ENCODE results near the gene KIAA1755.

DNA sequence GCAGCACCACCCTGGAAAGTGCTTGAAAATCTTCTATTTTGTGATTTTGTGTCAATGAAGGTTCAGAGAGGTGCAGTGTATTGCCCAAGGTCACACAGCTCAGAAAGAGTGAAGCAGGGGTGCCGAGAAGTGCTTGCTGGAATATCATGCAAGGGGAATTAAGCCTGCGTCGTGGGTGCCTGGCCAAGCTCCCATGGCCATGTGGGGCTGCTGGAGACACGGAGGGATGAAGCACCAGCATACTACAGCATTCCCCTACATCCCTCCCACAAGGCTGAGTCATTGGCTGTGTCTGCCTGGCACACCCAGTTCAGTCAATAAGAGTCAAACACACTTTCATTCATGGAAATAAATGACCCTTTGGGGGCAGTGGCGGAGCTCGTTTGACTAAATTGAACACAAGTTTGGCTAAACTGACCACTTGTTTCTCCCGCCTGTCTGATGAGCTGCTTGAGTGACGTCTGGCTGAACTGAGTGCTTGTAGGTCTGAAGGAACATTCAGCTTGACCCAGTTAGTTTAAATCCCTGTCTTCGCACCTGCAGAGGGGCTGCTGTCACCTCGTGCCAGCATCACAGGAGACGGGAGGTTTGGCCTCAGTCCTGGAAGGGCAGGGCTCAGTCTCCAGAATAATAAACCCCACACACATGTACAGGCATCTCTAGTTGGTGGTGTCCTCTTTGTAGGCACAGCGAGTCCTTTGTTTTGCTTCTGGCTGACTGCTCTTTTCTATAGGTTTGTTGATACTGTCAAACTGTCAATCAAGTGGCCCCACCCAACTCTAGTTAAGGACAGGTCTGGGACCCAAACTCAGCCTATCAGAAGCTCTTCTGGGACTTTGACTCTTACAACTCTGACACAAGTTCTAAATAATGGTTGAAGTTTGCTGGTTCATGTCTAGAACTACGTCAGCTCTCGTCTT lies 87.0 kb downstream of the KIAA1755 start:
- no peak for TF ChIP-seq POLR2A (IDR thresholded peaks at IDR 0.05)
- TF ChIP-seq, protein P1, sequence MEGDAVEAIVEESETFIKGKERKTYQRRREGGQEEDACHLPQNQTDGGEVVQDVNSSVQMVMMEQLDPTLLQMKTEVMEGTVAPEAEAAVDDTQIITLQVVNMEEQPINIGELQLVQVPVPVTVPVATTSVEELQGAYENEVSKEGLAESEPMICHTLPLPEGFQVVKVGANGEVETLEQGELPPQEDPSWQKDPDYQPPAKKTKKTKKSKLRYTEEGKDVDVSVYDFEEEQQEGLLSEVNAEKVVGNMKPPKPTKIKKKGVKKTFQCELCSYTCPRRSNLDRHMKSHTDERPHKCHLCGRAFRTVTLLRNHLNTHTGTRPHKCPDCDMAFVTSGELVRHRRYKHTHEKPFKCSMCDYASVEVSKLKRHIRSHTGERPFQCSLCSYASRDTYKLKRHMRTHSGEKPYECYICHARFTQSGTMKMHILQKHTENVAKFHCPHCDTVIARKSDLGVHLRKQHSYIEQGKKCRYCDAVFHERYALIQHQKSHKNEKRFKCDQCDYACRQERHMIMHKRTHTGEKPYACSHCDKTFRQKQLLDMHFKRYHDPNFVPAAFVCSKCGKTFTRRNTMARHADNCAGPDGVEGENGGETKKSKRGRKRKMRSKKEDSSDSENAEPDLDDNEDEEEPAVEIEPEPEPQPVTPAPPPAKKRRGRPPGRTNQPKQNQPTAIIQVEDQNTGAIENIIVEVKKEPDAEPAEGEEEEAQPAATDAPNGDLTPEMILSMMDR (IDR thresholded peaks at IDR 0.05) = no peak

Data from body of pancreas (tissue), 4 donors.